Left ventricle myocardium superior (tissue), 1 donor: ENCODE measurements around the gene DLX6. TPM values are rescaled to one million over a fixed set of nuclear protein-coding genes. Genes with fewer than 3 reads are reported as not detected.
A peak's percentile ranks its signal among the peaks of the same experiment; 100 is the strongest.

Experiments used
- ATAC-seq: fragments of 200-7000 bp; cut with Tn5 transposase; one replicate; pipeline ENCODE4 v1.9.1; 2020; ENCODE audit warnings: mild to moderate bottlenecking, moderate library complexity
- DNase-seq: peaks from one replicate; pipeline ENCODE4 v3.0.0-alpha.2; 2020
- intact Hi-C: fragments of 100-400 bp; cut with micrococcal nuclease; formaldehyde crosslinking; loops from one replicate; pipeline ENCODE4 v1.11.0; 2022
- long read RNA-seq: library from polyadenylated mRNA; unstranded; transcript quantifications from one replicate; pipeline ENCODE4 v2.0.0, GENCODE V29; 2021
- total RNA-seq: library from RNA; stranded (reverse); fragmentation: NEBNext Ultra II Directional; extraction: Animal tissue kit (Norgen Biotek cat#: 25700); gene quantifications from one replicate; pipeline ENCODE4 v1.2.1, GENCODE V29; 2021
- donor health status: DM: no; HTN: yes; CAD: no; lungs with severe emphysema.

The DLX6 gene
- not detected for total RNA-seq
- long read RNA-seq: 0 reads

- ATAC-seq: peak; percentile 36
- intact Hi-C loops: no loop called here
- DNase-seq: peak; percentile 52
These were observed at the start of gene DLX6 for GRCh38 chr7:97005183-97006054. Gene DLX6, plus strand, starts transcription at chr7:97005553. Its CDS starts 425 bp downstream, at chr7:97005978.

DNA sequence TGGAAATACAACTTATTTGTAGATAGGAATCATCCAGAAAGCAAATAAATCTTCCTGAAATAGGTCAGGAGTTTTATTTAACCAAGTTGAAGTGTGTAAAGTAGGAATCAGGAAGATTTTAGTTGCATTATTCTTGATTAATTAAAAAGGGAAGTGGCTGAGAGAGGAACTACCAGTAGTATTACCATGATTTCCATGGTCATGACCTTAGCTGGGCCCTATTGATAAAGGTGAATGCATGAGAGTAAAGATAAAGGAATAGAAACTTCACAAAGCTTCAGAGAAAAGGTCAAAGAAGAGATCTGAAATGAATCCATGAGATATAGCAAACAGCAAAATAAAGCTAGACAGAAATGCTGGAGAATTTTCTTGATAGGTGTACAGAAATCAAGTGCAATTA, 46.2 kb upstream of the DLX6 start:
- DNase-seq (no peak), ATAC-seq (no peak)
- intact Hi-C loops: no loop called here

DNA sequence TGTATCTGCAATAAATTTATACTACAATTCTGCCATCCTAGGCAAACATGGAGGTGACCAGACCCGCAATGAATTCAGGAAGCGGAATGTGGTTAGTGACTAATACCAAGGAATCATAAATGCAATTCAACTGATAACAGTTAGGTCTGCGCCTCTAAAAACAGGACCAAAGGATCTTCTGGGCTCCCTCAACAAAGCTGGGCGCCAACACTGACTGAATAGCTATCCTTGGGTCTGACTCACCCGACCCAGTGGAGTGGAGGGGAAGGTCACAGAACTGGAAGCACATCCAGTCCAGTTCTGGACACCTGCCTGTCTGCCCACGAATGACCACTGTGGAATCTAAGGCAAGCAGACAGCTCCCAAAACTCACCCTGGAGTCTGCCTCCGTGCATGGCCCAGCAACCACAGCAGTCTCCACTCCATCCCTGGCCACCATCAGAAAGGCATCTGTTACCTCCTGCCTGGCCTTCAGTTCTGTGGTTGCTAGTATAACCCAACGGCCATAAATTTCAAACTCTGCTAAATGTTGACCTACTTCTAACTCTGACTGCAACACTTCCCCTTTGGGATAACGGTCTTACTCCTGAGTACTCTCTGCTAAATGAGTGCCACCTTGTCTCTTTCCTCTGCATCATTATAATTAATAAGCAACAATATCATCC, 43.0 kb upstream of the DLX6 start:
- intact Hi-C loops: no loop called here
- ATAC-seq (no peak), DNase-seq (no peak)

- no peak for DNase-seq
- ATAC-seq: no peak
- intact Hi-C loops: no loop called here
These were observed 36.4 kb upstream of the DLX6 start for GRCh38 chr7:96968981-96969380.

- DNase-seq (no peak), ATAC-seq (no peak)
- intact Hi-C loops: no loop called here
These were observed 34.6 kb upstream of the DLX6 start for GRCh38 chr7:96970739-96971138.

GRCh38 chr7:96973986-96974385, 31.4 kb upstream of the DLX6 start:
- intact Hi-C loops: no loop called here
- ATAC-seq: no peak
- DNase-seq: no peak

- intact Hi-C loops: no loop called here
- DNase-seq: no peak
- no peak for ATAC-seq
These were observed 29.2 kb upstream of the DLX6 start for GRCh38 chr7:96976106-96976505.

- DNase-seq: no peak
- ATAC-seq: no peak
- intact Hi-C loops: no loop called here
These were observed 27.9 kb upstream of the DLX6 start for GRCh38 chr7:96977445-96977844.

DNA sequence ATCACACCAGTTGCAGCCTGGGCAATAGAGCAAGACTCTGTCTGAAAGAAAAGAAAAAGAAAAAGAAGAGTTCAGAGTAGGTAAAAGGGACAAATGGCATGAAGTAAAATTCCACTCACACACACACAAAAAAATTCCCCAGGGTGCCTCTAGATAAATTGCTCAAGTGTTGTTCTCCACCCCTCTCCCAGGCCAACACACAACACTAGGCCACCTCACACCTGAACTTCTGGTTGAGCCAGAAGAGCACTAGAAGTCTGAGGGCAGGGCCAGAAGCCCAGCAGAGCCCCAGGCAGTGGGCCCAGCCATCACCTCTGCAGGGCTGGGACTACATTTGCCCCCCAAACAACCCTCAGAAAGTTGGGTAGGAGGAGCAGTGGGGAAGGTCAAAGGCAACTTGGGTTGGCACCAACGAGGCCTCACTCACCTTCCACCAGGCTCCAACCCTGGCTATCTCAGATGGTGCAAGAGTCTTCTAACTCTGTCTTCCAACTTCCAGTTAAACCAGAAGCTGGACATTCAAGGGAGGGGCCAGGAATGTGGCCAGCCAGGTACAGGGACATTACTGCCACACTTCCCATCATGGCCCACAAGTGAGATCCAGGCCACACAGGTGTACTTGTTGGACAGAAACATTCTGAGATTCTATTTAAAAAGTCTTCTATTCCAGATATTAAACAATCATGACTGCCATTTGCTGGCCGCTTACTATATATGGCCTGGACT, 25.6 kb upstream of the DLX6 start:
- DNase-seq (no peak), ATAC-seq (no peak)
- intact Hi-C loops: no loop called here

- intact Hi-C loops: no loop called here
- DNase-seq: no peak
These were observed 22.8 kb upstream of the DLX6 start for GRCh38 chr7:96982586-96982985.

GRCh38 chr7:96985992-96986391, 19.4 kb upstream of the DLX6 start:
- DNase-seq (no peak), ATAC-seq (no peak)
- intact Hi-C loops: no loop called here

More at GRCh38 chr7:96982586-96982985, 22.8 kb upstream of the DLX6 start:
- ATAC-seq: no peak

DNA sequence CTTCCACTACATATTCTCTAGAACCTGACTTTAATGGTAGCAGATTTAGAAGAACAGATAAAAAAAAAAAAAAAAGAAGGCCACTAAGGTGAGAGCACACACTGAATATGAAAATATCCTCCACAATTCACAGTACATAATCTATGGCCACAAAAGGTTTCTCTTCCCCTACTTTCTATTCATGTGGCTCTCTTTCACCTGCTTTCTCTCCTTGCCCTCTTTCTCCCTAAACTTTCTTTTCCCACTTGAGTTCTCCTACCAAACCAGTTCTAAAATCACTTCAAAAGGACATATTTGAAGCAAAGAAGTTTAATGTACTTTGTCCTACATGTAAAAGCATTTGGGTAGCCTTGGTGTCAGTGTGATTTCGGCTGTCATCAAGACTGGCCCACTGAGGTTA, 18.5 kb upstream of the DLX6 start:
- ATAC-seq (no peak), DNase-seq (no peak)
- intact Hi-C loops: no loop called here

DNA sequence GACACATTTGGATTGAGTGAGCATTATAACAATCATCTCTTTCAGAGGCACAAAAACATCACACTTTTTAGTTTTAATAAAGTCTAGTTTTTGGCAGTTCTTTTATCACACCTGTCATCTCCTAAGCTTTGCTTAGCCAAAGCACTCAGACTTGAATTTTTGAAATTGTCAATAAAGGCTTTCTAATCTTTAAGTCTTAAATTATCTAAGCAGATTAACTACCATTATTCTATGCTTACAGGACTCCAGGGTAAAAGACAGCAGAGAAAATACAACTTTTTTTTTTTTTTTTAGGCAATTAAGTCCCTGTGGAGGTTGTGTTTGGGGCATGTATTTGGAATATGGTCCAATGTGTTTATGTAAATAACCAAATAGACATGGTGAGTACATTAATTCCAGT, 17.6 kb upstream of the DLX6 start:
- intact Hi-C loops: no loop called here
- DNase-seq (no peak), ATAC-seq (no peak)

- ATAC-seq: no peak
- intact Hi-C loops: no loop called here
- DNase-seq: no peak
These were observed 16.0 kb upstream of the DLX6 start for GRCh38 chr7:96989241-96989858.

DNA sequence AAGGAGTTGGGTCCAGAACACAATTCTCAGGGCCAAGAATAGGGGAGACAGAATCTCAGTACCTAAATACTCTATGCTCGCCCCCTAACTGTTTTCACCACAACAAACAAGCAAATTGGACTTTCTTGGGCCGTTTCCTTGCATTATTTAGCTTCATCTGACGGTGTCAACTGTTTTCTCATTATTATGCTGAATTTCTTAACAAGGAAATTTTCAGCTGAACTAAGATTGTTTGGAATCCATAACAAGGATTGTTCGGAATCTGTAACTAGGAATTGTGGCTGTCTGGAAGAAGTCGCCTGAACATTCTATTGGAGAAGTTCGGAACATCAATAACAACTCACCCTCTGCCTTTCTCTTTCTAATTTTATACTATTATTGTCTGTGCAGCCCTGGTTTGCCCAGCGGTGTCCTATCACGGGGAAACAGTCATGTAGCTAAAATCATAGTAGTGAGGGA, 15.5 kb upstream of the DLX6 start:
- intact Hi-C loops: loop anchor here (5.0 kb wide), 1 partner anchor 1107 kb away; no protein-coding TSS in a partner anchor
- no peak for ATAC-seq
- no peak for DNase-seq

DNA sequence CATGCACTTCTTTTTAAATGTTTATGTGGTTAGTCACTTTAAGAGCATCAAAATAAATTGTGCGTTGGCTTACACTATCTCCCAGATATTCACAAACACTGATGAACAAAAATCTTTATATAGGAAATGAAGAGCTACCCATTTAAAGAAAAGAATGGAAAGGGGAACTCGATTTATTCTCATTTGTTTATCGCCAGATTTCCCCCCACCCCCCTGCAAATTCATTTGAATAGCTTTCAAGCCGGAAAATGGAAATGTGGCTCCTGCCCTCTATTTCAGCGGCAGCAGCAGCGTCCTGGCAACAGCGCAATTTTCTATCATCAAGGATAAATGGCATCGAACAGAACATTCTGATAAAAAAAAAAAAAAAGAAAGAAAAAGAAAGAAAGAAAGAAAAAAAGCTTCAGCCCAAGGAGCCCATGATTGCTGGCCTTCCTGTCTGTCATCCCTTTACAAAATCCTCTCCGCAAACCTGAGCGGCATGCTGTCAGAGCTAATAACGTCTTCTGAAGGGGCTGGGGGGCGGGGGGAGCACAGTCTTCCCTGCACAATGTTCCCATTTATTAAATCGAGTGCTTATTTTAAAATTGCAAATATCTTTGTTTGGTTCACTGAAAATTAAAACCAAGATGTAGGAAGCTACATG, 13.7 kb upstream of the DLX6 start:
- ATAC-seq (no peak), DNase-seq (no peak)
- intact Hi-C loops: loop anchor here (5.0 kb wide), 1 partner anchor 1106 kb away; no protein-coding TSS in a partner anchor

DNA sequence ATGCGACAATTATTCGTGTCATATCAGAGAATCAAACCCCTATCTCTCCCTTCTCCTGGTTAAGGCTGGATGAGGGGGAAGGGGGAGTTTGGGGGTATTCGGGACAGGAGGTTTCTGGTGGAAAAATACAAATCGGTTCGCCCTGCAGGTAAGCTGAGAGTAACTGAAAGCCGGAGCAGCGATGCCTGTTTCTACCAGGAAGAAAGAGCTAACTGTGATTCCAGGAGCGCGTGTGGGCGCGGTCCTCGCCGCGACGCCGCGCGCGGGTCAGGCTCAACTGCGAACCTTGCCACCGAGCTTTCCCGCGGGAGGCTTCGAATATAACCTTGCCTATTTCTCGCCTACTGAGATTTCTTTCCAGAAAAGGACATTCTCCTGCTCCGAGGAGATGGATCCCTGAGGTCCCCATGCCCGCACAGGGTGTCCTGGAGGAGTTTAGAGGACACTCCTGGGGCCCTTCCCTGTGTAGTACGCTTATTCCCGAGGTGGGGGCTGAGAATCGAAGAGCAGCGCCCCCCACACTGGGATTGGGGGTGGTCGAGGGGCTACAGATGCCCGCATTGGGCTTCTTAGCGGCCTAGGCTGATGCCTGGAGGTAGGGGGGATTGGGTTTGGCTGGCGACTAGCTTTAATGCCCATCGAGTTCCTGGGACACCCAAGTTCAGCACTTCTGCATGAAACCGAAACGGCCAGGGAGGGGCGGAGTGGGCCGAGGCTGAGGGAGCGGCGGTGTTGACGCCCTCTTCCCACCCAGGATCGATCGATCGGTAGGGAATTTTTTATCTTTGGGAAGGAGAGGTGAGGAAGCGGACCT, 13.0 kb upstream of the DLX6 start:
- intact Hi-C loops: loop anchor here (5.0 kb wide), 1 partner anchor 1105 kb away; no protein-coding TSS in a partner anchor
- no peak for DNase-seq
- no peak for ATAC-seq
